SJCRH30 (cell line): Measurements from ENCODE around the gene NADSYN1. TPM values are rescaled to one million over a fixed set of nuclear protein-coding genes. Genes with fewer than 3 reads are reported as not detected.
"Not testable (repeated sequence)": the region's sequence is repeated elsewhere in the genome, so short reads cannot be mapped to it uniquely, and the experiment has no call there.

Experiments
- DNase-seq, 2 experiments: peaks; one replicate each; pipeline ENCODE4 v3.0.0-alpha.2; 2015 to 2020
- H3K27ac ChIP-seq: fragments of 250-450 bp; sonication (Bioruptor Pico); 2 replicates; pipeline ENCODE4 v1.5.1; 2020; ENCODE audit warnings: mild to moderate bottlenecking, moderate library complexity
- H3K27me3 ChIP-seq: fragments of 250-450 bp; sonication (Bioruptor Pico); 2 replicates; pipeline ENCODE4 v1.5.1; 2020; ENCODE audit warnings: mild to moderate bottlenecking, moderate library complexity
- H3K36me3 ChIP-seq: fragments of 250-450 bp; sonication (Bioruptor Pico); 2 replicates; pipeline ENCODE4 v1.5.1; 2020; ENCODE audit warnings: mild to moderate bottlenecking, moderate library complexity
- H3K4me1 ChIP-seq: fragments of 250-450 bp; sonication (Bioruptor Pico); 2 replicates; pipeline ENCODE4 v1.5.1; 2020; ENCODE audit warnings: mild to moderate bottlenecking, moderate library complexity
- H3K4me3 ChIP-seq: fragments of 250-450 bp; sonication (Bioruptor Pico); 2 replicates; pipeline ENCODE4 v1.5.1; 2020; ENCODE audit warnings: mild to moderate bottlenecking, moderate library complexity
- H3K9me3 ChIP-seq: fragments of 250-450 bp; sonication (Bioruptor Pico); replicated peaks from 2 replicates; pipeline ENCODE4 v1.5.1; 2020; ENCODE audit warnings: mild to moderate bottlenecking, moderate library complexity
- total RNA-seq: library from RNA; depleted of rRNA; stranded (reverse); fragments of >200 nt; shearing (Covaris generic); gene quantifications from 2 replicates; pipeline ENCODE4 v1.2.3, GENCODE V29; 2014; rRNA removed

Gene NADSYN1
- total RNA-seq = 17.8 and 18.0 TPM in 2 replicates

DNA sequence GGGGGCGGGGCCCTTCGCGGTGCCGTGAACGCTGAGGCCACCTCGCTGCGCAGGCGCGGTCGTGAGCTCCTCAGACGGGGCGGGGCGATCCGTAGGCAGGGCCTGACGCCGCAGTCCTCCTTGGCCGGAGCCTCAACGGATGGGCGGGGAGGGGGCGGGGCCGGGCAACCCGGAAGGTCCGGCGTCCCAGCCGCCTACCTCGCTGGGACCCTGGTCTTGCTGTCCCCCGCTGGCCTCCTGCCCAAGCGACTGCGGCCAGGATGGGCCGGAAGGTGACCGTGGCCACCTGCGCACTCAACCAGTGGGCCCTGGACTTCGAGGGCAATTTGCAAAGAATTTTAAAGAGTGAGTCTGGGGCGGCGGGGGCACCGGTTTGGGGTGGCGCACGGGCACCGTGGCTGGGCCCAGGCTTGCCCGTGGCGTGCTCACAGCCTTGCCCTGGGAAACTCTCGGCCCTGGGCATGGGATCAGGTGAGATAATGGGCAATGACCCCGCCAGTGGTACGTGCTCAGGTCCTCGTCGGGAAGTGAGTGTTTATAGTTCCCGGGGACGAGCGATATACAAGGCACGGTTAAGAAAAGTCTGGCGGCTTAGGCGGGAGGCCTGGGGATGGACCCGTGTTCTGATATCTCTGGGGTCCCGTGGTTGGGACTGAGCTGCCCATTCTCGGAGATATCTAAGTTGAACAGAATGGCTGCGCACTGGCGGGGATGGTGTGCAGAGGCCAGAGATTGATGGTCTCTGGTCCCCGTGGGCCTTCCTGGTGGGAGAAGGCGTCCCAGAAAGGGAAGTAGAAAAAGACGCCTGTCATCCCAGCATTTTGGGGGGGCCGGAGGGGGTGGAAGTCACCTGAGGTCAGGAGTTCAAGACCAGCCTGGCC, at the start of gene NADSYN1:
TSS of gene NADSYN1 (plus strand) at position 167 of the 881 bp plus-strand sequence. CDS start at position 261, 94 bp downstream.
- H3K27me3 ChIP-seq = no peaks in the 10 kb centered on the region
- no peaks in the 10 kb centered on the region for H3K9me3 ChIP-seq
- no peaks in the 10 kb centered on the region; the same call in 1 of the 2 replicates for H3K36me3 ChIP-seq
- no peaks in the 10 kb centered on the region; the same call in 1 of the 2 replicates for H3K4me1 ChIP-seq
- DNase-seq = peak; percentile 94
- H3K27ac ChIP-seq = peak within 1 kb of the TSS; percentile 48
- H3K4me3 ChIP-seq = peak within 1 kb of the TSS; percentile 97

DNA sequence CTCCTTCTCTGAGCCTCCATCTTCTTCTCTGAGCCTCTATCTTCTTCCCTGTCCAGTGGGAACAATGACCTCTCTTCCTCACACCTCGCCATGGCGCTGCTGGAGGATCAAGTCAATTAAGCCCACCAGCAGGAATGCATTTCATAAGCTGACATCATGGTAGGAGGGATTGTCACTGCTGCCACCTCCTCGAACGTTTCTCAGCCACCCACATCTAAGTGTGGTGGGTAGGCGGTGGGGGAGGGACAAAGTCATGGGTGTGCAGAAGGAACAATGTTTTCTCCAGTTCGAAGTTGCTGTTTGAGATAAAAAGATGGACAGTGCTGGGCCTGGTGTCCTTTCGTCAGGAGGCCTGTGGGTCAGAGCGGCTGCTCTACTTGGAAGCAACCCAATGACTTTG, 48.8 kb upstream of the NADSYN1 start:
- H3K4me3 ChIP-seq = no peak overlapping the region
- H3K27me3 ChIP-seq = no peaks in the 10 kb centered on the region
- DNase-seq = no peak
- H3K9me3 ChIP-seq = no peaks in the 10 kb centered on the region
- peaks cover 8% of the 10 kb centered on the region for H3K4me1 ChIP-seq
- H3K27ac ChIP-seq = no peak overlapping the region
- no peaks in the 10 kb centered on the region for H3K36me3 ChIP-seq

DNA sequence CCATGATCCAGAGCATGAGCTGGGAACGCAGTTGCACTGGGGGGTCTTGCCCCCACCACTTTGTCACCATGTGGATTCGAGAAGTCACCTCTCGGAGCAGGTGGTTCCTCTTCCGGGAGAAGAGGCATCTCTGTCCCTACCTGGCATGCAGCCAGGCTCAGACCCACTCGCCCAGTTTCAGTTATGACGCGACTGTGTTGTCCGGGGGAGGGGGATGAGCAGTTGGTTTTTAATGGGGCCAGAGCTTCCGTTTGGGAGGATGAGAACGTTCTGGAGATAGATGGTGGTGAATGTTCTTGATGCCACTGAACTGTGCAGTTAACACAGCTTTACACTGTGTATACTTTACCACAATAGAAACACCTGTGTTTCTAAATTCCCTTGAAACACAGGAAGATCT, 46.3 kb upstream of the NADSYN1 start:
- no peak for DNase-seq
- H3K4me1 ChIP-seq = peaks cover 8% of the 10 kb centered on the region
- no peaks in the 10 kb centered on the region for H3K9me3 ChIP-seq
- H3K27me3 ChIP-seq = no peaks in the 10 kb centered on the region
- H3K4me3 ChIP-seq = no peak overlapping the region
- H3K36me3 ChIP-seq = no peaks in the 10 kb centered on the region
- H3K27ac ChIP-seq = no peak overlapping the region

DNA sequence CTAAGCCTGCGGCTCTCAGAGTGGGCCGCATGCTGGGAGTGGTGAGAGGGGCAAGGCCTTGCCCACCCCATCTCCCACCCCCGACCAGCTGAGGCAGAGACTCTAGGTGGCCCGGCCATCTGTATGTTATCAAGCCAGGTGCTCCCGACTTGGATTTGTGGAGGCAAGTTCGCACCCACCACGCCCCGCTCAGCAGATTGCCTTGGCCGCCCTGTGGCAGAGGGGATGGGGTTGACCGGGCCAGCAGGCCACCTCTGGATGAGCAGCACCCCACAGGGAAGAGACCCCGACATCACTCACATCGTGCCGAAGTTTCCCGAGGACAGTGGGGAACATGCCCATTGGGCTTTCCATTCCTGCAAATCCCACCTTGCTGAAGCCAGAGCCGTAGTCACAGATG, 45.6 kb upstream of the NADSYN1 start:
- DNase-seq = no peak
- Histone ChIP-seq H3K36me3 (no peaks in the 10 kb centered on the region), H3K4me3 (no peak overlapping the region), H3K27ac (no peak overlapping the region), H3K27me3 (no peaks in the 10 kb centered on the region), H3K4me1 (peaks cover 6% of the 10 kb centered on the region), H3K9me3 (no peaks in the 10 kb centered on the region)

DNA sequence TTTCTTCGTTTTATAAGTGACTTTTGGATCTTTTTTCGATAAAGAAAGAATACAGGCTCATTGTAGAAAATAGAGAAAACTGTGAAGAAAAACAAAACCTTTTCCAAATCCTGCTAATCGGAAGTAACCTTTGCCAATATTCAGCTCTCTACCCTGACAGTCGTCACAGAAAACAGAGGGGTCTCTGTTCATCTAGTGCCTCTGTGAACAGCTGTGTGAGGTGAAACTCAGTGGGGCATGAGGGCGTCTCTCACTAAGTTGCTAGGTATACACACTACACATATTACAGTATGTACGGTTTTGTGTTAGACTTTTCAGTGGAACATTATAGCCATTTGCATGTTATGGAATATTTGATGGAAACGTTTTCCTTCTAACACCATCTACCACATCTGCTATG, 44.2 kb upstream of the NADSYN1 start:
- Histone ChIP-seq H3K36me3 (no peaks in the 10 kb centered on the region), H3K4me3 (no peak overlapping the region), H3K4me1 (peaks cover 3% of the 10 kb centered on the region), H3K9me3 (no peaks in the 10 kb centered on the region), H3K27ac (no peak overlapping the region), H3K27me3 (no peaks in the 10 kb centered on the region)
- DNase-seq = peak in 1 of 2 experiments; percentile 50

DNA sequence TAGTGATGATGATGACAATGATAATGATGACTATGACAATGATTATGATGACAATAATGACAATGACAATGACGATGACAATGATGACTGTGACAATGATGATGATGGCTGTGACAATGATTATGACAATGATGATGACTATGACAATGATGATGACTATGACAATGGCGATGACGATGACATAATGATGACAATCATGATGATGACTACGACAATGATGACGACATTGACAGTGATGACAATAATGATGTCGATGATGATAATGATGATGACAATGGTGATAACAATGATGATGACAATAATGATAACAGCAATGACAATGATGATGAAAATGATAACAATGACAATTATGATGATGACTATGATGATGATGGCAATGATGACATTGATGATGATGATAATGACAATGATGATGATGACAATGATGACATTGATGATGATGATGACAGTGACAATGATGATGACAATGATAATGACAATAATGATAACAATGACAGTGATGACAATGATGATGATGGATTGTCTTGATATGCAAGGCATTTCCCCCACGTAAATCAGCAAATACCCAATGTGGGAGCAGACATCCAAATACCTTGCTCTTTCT, 42.5 kb upstream of the NADSYN1 start:
- no peak for DNase-seq
- Histone ChIP-seq H3K27me3 (no peaks in the 10 kb centered on the region), H3K4me3 (no peak overlapping the region), H3K9me3 (no peaks in the 10 kb centered on the region), H3K27ac (no peak overlapping the region), H3K4me1 (peaks cover 3% of the 10 kb centered on the region), H3K36me3 (no peaks in the 10 kb centered on the region)

DNA sequence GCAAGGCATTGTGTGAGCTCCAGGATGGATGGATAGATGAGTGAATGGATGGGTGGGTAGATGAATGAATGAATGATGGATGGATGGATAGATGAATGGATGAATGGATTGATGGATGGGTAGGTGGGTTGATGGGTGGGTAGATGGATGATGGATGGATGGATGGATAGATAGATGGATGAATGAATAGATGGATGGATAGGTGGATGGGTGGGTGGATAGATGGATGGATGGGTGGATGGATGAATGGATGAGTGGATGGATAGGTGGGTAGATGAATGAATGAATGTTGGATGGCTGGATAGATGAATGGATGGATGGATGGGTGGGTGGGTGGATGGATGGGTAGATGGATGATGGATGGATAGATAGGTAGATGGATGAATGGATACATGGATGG, 38.4 kb upstream of the NADSYN1 start:
- Histone ChIP-seq H3K4me1 (peaks cover 4% of the 10 kb centered on the region; the same call in 1 of the 2 replicates), H3K4me3 (no peak overlapping the region), H3K27me3 (no peaks in the 10 kb centered on the region), H3K9me3 (no peaks in the 10 kb centered on the region), H3K36me3 (no peaks in the 10 kb centered on the region), H3K27ac (no peak overlapping the region)
- no peak for DNase-seq

DNA sequence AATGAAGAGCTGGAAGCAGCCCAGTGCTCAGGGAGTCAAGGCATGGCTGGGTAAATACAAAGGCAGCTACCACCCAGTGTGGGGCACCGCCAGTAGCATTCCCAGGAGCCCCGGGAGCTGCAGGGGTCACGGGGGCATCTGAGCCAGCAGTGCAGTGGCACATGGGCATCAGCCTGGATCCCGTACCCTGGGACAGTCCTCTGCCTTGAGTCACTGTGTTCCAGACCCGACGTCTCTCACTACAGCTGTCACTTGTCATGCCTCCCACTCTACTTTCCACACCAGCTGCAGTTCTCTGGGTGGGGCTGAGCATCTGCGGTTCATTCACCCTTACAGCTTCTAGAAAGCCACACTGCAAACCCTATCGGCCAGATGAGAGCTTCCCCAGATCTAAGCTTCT, 34.4 kb upstream of the NADSYN1 start:
- no peaks in the 10 kb centered on the region for H3K9me3 ChIP-seq
- H3K4me1 ChIP-seq = peaks cover 4% of the 10 kb centered on the region; the same call in 1 of the 2 replicates
- no peak overlapping the region for H3K27ac ChIP-seq
- peak; percentile 58 to 73 for DNase-seq
- H3K4me3 ChIP-seq = no peak overlapping the region
- H3K36me3 ChIP-seq = no peaks in the 10 kb centered on the region
- H3K27me3 ChIP-seq = no peaks in the 10 kb centered on the region

DNA sequence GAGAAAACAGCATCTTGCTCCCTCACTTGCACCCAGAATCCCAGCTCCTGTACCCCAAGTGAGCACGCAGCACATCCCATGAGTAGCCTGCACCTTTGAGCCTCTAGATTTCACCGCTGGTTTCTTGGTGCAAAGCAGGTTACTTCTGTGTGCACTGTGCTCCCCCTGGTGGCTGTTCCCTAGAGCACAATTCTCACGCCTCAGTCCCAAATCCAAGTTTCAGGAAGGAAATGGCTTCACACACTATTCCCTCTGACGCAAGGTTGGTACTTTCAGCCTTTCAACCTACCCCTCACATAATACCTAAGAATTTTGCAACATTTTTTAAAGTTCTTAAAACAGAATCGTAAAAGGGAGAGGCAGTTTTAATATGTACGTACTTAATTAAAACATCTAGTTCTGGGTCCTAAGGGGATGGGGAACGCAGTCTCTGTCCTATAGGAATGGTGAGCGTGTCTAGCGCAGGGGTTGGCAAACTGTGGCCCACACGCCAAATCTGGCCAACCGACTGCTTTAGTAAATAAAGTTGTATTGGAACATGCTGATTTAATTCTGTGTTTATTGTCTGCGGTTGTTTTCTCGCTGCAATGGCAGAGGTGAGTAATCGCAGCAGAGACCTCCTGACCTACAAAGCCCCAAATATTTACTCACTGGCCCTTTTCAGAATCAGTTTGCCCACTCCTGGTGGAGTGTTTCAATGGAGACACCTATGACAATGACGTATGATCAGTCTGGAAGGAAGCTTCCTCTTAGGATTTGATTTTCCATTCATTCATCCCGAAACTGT, 32.4 kb upstream of the NADSYN1 start:
- Histone ChIP-seq H3K4me3 (no peak overlapping the region), H3K36me3 (no peaks in the 10 kb centered on the region), H3K9me3 (no peaks in the 10 kb centered on the region), H3K27me3 (no peaks in the 10 kb centered on the region), H3K27ac (no peak overlapping the region), H3K4me1 (peaks cover 4% of the 10 kb centered on the region; the same call in 1 of the 2 replicates)
- peak; percentile 48 to 77 for DNase-seq

DNA sequence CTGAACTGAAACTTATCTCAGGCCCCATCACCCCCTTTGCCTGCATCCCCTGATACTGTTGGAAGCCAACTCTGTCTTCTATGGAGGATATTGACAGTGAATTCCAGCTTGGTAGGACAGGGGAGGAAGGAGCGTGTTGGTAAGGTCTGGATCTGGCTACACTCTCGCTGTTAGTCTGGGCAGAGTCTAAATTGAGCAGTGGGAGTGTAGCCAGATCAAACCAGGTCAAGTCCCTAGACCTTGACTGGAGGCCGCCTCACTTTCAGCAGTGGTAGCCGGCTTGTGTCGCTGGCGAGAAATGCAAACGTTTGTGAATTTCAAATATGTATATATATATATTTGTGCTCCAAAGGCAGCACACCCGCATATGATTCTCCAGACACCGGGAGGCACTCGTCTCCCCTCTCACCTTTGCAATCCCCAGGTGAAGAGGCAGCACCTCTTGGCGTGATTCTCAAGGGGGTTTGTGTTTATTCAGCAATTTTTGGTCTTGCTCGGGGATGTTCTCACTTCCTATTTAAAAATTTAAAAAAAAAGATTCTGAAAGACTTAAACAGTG, 31.5 kb upstream of the NADSYN1 start:
- Histone ChIP-seq H3K4me3 (no peak overlapping the region), H3K27me3 (no peaks in the 10 kb centered on the region), H3K27ac (no peak overlapping the region), H3K4me1 (peaks cover 4% of the 10 kb centered on the region; the same call in 1 of the 2 replicates), H3K36me3 (no peaks in the 10 kb centered on the region), H3K9me3 (no peaks in the 10 kb centered on the region)
- no peak for DNase-seq

DNA sequence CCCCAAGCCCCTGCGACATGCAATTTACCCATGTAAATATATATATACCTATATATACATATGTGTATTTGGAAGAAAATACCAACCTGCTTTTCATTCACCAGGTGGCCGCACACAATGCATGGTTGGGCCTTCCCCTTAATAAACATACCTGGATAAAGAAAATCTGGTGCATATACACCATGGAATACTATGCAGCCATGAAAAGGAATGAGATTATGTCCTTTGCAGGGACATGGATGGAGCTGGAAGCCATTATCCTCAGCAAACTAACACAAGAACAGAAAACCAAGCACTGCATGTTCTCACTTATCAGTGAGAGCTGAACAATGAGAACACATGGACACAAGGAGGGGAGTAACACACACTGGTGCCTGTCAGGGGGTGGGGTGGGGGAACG, 30.7 kb upstream of the NADSYN1 start:
- not testable (repeated sequence) for H3K4me1 ChIP-seq, H3K27ac ChIP-seq, H3K36me3 ChIP-seq, H3K27me3 ChIP-seq, DNase-seq, H3K4me3 ChIP-seq, H3K9me3 ChIP-seq

DNA sequence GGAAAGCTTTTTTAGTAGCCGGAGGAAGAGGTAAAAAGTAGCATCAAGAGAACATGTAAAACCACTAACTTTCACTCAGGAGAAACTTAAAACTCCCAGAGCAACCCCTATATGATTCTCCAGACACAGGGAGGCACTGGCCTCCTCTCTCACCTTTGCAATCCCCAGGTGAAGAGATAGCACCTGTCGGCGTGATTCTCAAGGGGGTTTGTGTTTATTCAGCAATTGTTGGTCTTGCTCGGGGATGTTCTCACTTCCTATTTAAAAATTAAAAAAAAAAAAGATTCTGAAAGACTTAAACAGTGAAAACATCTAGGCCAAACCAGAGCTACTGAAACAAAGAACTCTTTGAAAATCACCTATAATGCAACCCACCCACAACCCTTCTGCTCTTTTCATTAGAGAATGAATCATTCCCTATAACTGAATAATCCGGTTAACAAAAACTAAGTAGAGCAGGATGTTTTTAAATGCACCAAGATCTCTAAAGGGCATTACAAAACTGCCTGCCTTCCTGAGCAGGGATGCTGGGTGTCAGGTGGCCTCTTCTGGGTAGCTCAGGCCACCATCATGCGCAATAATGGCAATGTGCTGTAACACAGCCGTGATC, 29.7 kb upstream of the NADSYN1 start:
- no peak for DNase-seq
- no peaks in the 10 kb centered on the region for H3K27me3 ChIP-seq
- no peaks in the 10 kb centered on the region for H3K36me3 ChIP-seq
- H3K27ac ChIP-seq = no peak overlapping the region
- H3K4me1 ChIP-seq = peaks cover 3% of the 10 kb centered on the region; the same call in 1 of the 2 replicates
- H3K4me3 ChIP-seq = no peak overlapping the region
- H3K9me3 ChIP-seq = no peaks in the 10 kb centered on the region

DNA sequence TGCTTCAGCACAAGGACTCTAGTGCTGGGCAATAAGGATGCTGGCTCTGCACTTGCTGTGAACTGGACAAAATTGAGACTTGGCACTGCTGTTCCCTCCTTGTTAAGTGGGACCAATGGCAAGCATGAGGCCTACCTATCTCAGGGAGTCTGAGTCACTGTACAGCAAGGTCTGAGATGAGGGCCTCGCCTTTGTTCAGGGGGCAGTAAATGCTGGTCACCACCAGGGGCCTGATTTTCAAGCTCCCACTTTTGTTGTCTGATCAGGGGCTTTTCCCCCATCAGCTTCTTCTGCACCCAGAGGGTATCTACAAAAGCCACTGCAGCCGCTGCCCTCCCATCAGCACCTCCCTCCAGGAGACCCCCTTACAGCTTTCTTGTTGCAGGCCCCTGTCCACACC, 27.6 kb upstream of the NADSYN1 start:
- H3K27ac ChIP-seq = no peak overlapping the region
- H3K9me3 ChIP-seq = no peaks in the 10 kb centered on the region
- DNase-seq = no peak
- H3K27me3 ChIP-seq = no peaks in the 10 kb centered on the region
- H3K4me1 ChIP-seq = no peaks in the 10 kb centered on the region
- H3K36me3 ChIP-seq = no peaks in the 10 kb centered on the region
- no peak overlapping the region for H3K4me3 ChIP-seq

DNA sequence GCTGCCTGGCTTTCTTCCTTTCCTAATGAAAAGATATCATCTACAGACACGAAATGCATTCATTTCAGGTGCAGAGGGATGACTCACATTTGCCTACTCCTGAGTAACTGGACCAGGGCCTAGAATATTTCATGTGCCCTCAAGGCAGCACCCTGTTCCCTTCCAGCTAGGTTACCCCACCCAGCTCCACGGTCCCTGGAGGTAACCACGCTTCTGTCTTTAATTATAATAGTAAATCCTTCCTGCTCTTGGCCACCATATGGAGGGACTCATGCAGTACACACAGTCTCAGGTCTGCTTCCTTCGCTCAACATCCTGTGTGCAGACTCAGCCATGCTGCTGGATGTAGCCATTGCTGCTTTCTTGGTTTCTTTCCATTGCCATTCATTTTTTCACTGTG, 27.1 kb upstream of the NADSYN1 start:
- H3K9me3 ChIP-seq = no peaks in the 10 kb centered on the region
- H3K36me3 ChIP-seq = no peaks in the 10 kb centered on the region
- no peak overlapping the region for H3K4me3 ChIP-seq
- no peak for DNase-seq
- no peaks in the 10 kb centered on the region for H3K4me1 ChIP-seq
- H3K27me3 ChIP-seq = no peaks in the 10 kb centered on the region
- no peak overlapping the region for H3K27ac ChIP-seq
